ENCODE results near the gene GMDS. TPM values are rescaled to one million over a fixed set of nuclear protein-coding genes. Genes with fewer than 3 reads are reported as not detected.

GMDS gene
- total and polyA plus RNA-seq, 2 of the 13 experiments (the other 11 are each of a cell fraction or from before 2014, with no cell fraction given) = 64.4 to 112 TPM

DNA sequence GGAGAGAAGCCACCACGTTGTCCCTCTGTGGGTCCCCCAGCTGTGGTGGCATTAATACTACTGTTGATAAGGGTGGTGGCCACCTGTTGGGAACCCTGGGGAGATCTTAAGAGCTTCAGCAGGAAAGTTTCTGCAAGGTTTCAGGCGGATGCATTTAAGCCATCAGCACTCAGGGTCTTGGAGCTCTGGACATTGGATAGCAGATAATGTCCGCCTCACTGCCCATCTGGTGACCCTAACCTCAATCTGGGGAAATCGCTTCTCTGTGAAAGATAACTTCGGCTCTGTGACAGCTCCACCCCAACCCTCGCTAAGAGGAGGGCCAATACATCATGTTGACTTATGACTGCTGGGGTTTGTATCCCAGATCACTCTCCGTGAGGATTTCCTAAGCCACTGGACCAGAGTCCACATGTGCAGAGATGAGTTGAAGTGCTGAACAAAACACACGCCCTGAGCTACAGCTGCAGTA lies 542.8 kb downstream of the GMDS start (continued):
- TF ChIP-seq TFAP4 (IDR thresholded peaks at IDR 0.05; ENCODE audit: borderline replicate concordance, low read depth) = peak; percentile 54; the same call in 1 of the 2 replicates
- no peak for TF ChIP-seq CENPBD1 (CRISPR knock-in tag; IDR thresholded peaks at IDR 0.05; ENCODE audit: borderline replicate concordance, low read depth)
- peak; percentile 46; the same call in 1 of the 2 replicates for TF ChIP-seq TARDBP (CRISPR knock-in tag; IDR thresholded peaks at IDR 0.05)
- TF ChIP-seq ZNF768 (CRISPR knock-in tag; IDR thresholded peaks at IDR 0.05) = no peak
- TF ChIP-seq ZNF616 (CRISPR knock-in tag; IDR thresholded peaks at IDR 0.05; ENCODE audit: low read depth) = no peak
- TF ChIP-seq DZIP1 (CRISPR knock-in tag; IDR thresholded peaks at IDR 0.05) = no peak
- TF ChIP-seq TRIM22 (IDR thresholded peaks at IDR 0.05) = no peak
- TF ChIP-seq ZNF563 (CRISPR knock-in tag; IDR thresholded peaks at IDR 0.05) = no peak
- TF ChIP-seq ETS1 (CRISPR knock-in tag; IDR thresholded peaks at IDR 0.05) = no peak
- no peak for TF ChIP-seq YEATS2 (CRISPR knock-in tag; IDR thresholded peaks at IDR 0.05; ENCODE audit: borderline replicate concordance)
- TF ChIP-seq, protein P1, sequence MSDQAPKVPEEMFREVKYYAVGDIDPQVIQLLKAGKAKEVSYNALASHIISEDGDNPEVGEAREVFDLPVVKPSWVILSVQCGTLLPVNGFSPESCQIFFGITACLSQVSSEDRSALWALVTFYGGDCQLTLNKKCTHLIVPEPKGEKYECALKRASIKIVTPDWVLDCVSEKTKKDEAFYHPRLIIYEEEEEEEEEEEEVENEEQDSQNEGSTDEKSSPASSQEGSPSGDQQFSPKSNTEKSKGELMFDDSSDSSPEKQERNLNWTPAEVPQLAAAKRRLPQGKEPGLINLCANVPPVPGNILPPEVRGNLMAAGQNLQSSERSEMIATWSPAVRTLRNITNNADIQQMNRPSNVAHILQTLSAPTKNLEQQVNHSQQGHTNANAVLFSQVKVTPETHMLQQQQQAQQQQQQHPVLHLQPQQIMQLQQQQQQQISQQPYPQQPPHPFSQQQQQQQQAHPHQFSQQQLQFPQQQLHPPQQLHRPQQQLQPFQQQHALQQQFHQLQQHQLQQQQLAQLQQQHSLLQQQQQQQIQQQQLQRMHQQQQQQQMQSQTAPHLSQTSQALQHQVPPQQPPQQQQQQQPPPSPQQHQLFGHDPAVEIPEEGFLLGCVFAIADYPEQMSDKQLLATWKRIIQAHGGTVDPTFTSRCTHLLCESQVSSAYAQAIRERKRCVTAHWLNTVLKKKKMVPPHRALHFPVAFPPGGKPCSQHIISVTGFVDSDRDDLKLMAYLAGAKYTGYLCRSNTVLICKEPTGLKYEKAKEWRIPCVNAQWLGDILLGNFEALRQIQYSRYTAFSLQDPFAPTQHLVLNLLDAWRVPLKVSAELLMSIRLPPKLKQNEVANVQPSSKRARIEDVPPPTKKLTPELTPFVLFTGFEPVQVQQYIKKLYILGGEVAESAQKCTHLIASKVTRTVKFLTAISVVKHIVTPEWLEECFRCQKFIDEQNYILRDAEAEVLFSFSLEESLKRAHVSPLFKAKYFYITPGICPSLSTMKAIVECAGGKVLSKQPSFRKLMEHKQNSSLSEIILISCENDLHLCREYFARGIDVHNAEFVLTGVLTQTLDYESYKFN (CRISPR knock-in tag; conservative IDR thresholded peaks at IDR 0.05) = peak; percentile 48
- no peak for TF ChIP-seq TGIF2 (CRISPR knock-in tag; IDR thresholded peaks at IDR 0.05)
- TF ChIP-seq ZNF124 (CRISPR knock-in tag; IDR thresholded peaks at IDR 0.05) = 0 out of 2 replicates have a peak, but pooled peaks have one; percentile 41
- TF ChIP-seq FOXJ3 (CRISPR knock-in tag; IDR thresholded peaks at IDR 0.05; ENCODE audit: borderline replicate concordance) = no peak
- TF ChIP-seq JUNB (CRISPR knock-in tag; IDR thresholded peaks at IDR 0.05; ENCODE audit: borderline replicate concordance) = no peak
- TF ChIP-seq STAT6 (CRISPR knock-in tag; IDR thresholded peaks at IDR 0.05; ENCODE audit: borderline replicate concordance) = no peak
- no peak for TF ChIP-seq KDM3A (CRISPR knock-in tag; IDR thresholded peaks at IDR 0.05; ENCODE audit: low read depth)
